Measurements from ENCODE around the gene WNT2. TPM values are rescaled to one million over a fixed set of nuclear protein-coding genes. Genes with fewer than 3 reads are reported as not detected.

WNT2 gene
- total RNA-seq, result not detected

DNA sequence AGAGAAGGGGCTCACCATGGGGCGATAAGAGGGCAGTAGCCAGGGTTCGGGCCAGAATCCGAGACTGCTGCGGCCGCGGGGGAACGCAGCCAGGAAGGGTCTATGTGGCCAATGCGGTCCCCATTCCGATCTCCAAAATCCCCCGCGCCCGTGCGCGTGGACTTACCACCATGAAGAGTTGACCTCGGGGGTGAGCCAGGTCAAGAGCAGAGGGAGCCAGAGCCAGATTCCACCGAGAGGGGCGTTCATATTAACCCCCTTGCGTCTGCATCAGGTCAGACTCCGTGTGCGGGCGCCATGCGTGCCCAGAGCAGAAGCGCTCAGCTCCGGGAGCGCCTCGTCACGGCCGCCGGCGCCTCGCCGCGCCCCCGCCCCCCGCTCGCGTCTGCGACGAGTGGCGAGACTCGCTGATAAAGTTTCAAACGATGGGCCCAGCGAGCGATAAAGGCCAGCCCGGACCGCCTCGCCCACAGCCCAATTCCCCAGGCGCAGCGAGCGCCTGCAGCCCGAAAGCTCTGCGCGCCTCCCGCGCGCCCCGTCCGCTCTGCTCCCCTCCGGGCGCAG is at the start of gene WNT2:
Gene WNT2, minus strand, starts transcription at position 318 of the 564 bp plus-strand sequence. Its CDS starts 69 bp downstream, at position 249.
- ATAC-seq (ENCODE audit: low read depth), result no peak
- Mint-ChIP-seq H3K4me1 (no peaks in the 10 kb centered on the region), H3K9me3 (no peaks in the 10 kb centered on the region), H3K27ac (peak within 1 kb of the TSS; percentile 24), H3K27me3 (peaks cover 63% of the 10 kb centered on the region), H3K4me3 (peak within 1 kb of the TSS; percentile 16), H3K36me3 (peaks cover 2% of the 10 kb centered on the region)
- DNase-seq, result no peak
- POLR2A ChIA-PET, result no interaction called here

GRCh38 chr7:117372073-117372472 is 49.2 kb upstream of the WNT2 start:
- H3K4me1 Mint-ChIP-seq, result no peaks in the 10 kb centered on the region
- DNase-seq, result no peak
- ATAC-seq (ENCODE audit: low read depth), result no peak
- H3K27me3 Mint-ChIP-seq, result no peaks in the 10 kb centered on the region
- no peak overlapping the region for H3K27ac Mint-ChIP-seq
- no peak overlapping the region for H3K4me3 Mint-ChIP-seq
- no peaks in the 10 kb centered on the region for H3K36me3 Mint-ChIP-seq
- no peaks in the 10 kb centered on the region for H3K9me3 Mint-ChIP-seq
- POLR2A ChIA-PET, result no interaction called here

DNA sequence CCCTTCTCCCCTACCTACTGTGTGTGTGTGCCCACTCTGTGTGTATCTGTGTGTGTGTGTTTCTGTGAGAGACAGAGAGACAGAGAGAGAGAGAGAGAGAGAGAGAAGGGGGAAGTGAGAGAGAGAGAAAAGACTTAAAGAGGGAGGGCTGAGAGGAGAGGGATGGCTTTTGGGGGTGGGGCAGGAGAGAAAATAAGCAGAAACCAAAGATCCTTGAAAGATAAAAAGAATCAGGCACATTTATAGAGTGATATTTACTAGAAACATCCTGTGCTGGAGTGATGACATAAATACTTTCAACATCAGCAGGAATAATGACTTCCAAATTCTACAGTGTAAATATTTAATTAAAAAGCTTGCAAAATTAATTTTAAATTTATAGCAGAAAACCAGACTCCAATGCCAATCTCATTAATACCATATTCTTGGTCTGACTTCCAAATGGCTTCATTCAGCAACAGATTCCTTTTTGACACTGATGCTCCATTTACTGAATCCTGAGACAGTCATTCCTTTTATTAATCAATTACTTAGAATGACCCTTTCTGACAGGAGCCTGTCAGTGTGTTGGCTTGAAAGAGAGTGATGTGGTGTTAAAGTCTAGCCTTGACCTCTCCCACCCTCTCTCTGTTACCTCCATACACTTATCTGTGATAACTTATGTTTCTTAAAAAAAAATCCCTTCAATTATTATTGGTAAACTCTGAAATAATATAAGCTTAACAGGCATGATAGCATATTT is 41.7 kb upstream of the WNT2 start:
- no peaks in the 10 kb centered on the region for H3K4me1 Mint-ChIP-seq
- H3K36me3 Mint-ChIP-seq, result no peaks in the 10 kb centered on the region
- POLR2A ChIA-PET, result no interaction called here
- no peaks in the 10 kb centered on the region for H3K27me3 Mint-ChIP-seq
- no peak for DNase-seq
- no peak overlapping the region for H3K27ac Mint-ChIP-seq
- no peaks in the 10 kb centered on the region for H3K9me3 Mint-ChIP-seq
- ATAC-seq (ENCODE audit: low read depth), result no peak
- H3K4me3 Mint-ChIP-seq, result no peak overlapping the region

DNA sequence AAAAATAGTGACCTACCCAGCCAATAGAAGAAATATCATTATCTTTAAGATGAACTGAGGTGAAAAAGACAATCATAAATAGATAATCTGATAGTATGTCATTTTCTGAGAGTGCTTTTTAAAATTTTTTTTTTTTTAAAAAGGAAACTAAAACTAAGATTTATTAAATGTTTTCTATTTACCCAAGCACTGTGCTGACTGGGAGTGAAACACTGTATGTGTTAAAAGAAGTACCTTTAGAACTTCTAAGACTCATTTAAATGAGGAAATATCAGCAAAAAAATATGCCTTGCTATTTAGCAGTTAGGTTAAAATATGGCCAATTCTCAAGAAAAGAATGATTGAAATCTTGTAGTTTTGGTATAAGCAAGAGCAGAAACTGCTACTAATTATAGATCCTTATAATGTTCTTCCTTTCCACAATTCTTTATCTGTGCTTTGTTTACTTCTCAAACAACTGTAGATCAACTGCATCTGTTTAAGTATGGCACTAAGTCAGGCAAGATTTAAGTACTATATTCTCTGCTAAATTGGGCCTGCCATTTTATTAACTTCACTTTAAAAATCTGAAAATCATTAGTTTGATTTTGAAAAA is 39.5 kb upstream of the WNT2 start:
- no peak for DNase-seq
- no peaks in the 10 kb centered on the region for H3K27me3 Mint-ChIP-seq
- H3K27ac Mint-ChIP-seq, result no peak overlapping the region

GRCh38 chr7:117350027-117350426 is 27.2 kb upstream of the WNT2 start:
- Mint-ChIP-seq H3K4me1 (no peaks in the 10 kb centered on the region), H3K9me3 (no peaks in the 10 kb centered on the region), H3K27me3 (no peaks in the 10 kb centered on the region), H3K27ac (no peak overlapping the region), H3K36me3 (no peaks in the 10 kb centered on the region), H3K4me3 (no peak overlapping the region)
- POLR2A ChIA-PET, result no interaction called here
- ATAC-seq (ENCODE audit: low read depth), result no peak
- DNase-seq, result no peak

More for the DNA sequence above, 39.5 kb upstream of the WNT2 start:
- Mint-ChIP-seq H3K36me3 (no peaks in the 10 kb centered on the region), H3K4me3 (no peak overlapping the region), H3K4me1 (no peaks in the 10 kb centered on the region), H3K9me3 (no peaks in the 10 kb centered on the region)
- POLR2A ChIA-PET, result no interaction called here
- no peak for ATAC-seq (ENCODE audit: low read depth)

GRCh38 chr7:117349570-117349969 is 26.7 kb upstream of the WNT2 start:
- H3K27ac Mint-ChIP-seq, result no peak overlapping the region
- H3K4me1 Mint-ChIP-seq, result no peaks in the 10 kb centered on the region
- ATAC-seq (ENCODE audit: low read depth) (no peak), DNase-seq (no peak)
- no peaks in the 10 kb centered on the region for H3K36me3 Mint-ChIP-seq
- H3K4me3 Mint-ChIP-seq, result no peak overlapping the region
- POLR2A ChIA-PET, result no interaction called here
- H3K27me3 Mint-ChIP-seq, result no peaks in the 10 kb centered on the region
- no peaks in the 10 kb centered on the region for H3K9me3 Mint-ChIP-seq

DNA sequence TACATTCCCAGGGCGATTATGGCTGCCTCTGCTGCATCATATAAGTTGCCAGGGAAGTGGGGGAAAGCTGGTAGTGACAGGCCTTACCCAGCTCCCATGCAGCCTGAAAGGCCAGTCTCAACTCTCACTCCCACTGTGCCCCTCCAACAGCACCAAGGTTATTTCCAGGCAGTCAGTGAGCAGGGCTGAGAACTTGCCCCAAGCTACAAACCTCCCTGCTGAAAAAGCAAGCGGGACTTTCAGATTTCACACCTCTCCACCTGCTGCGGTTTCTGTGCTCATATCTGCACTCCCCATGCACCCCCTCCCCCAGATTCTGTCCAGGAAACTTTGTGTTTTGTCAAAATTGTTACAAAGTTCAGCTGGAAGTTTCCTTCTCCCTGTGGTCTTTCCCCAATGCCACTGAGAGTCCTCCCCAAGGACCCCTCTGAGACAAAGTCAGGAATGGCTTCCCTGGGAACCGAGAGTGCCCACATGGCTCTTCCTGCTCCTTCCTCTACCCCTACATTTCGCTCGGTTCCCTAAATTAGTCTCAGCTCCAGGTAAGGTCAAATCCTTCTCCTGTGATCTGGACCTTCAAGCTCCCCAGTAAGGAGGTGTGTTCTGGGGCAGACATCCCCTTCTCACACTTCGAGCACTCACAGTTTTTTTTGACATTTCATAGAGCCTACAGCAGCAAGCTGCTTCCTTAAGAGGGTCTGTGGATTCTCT is 25.3 kb upstream of the WNT2 start:
- Mint-ChIP-seq H3K27ac (no peak overlapping the region), H3K4me1 (no peaks in the 10 kb centered on the region), H3K4me3 (no peak overlapping the region), H3K9me3 (no peaks in the 10 kb centered on the region), H3K27me3 (no peaks in the 10 kb centered on the region), H3K36me3 (no peaks in the 10 kb centered on the region)
- ATAC-seq (ENCODE audit: low read depth) (no peak), DNase-seq (no peak)
- POLR2A ChIA-PET, result no interaction called here

GRCh38 chr7:117347480-117347879 is 24.6 kb upstream of the WNT2 start:
- POLR2A ChIA-PET, result no interaction called here
- H3K36me3 Mint-ChIP-seq, result no peaks in the 10 kb centered on the region
- no peak for DNase-seq
- no peak overlapping the region for H3K27ac Mint-ChIP-seq
- H3K27me3 Mint-ChIP-seq, result no peaks in the 10 kb centered on the region
- ATAC-seq (ENCODE audit: low read depth), result no peak
- no peak overlapping the region for H3K4me3 Mint-ChIP-seq
- H3K4me1 Mint-ChIP-seq, result no peaks in the 10 kb centered on the region
- H3K9me3 Mint-ChIP-seq, result no peaks in the 10 kb centered on the region

DNA sequence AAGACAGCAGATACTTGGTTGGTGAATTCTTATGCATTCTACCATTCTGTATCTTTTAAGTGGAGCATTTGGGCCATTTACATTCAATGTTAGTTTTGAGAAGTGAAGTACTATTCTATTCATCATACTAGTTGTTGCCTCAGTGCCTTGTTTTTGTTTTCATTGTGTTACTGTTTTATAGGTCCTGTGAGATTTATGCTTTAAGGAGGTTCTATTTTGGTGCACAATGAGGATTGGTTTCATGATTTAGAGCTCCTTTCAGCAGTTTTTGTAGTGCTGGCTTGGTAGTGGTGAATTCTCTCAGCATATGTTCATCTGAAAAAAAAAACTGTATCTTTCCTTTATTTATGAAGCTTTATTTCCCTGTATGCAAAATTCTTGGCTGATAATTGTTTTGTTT is 23.3 kb upstream of the WNT2 start:
- H3K27me3 Mint-ChIP-seq, result no peaks in the 10 kb centered on the region
- no peak overlapping the region for H3K4me3 Mint-ChIP-seq
- H3K36me3 Mint-ChIP-seq, result no peaks in the 10 kb centered on the region
- POLR2A ChIA-PET, result no interaction called here
- DNase-seq (no peak), ATAC-seq (ENCODE audit: low read depth) (no peak)
- H3K27ac Mint-ChIP-seq, result no peak overlapping the region
- no peaks in the 10 kb centered on the region for H3K4me1 Mint-ChIP-seq
- no peaks in the 10 kb centered on the region for H3K9me3 Mint-ChIP-seq

GRCh38 chr7:117338020-117338419 is 15.2 kb upstream of the WNT2 start:
- H3K27ac Mint-ChIP-seq, result no peak overlapping the region
- no peaks in the 10 kb centered on the region for H3K36me3 Mint-ChIP-seq
- no peaks in the 10 kb centered on the region for H3K4me1 Mint-ChIP-seq
- ATAC-seq (ENCODE audit: low read depth) (no peak), DNase-seq (no peak)
- no peaks in the 10 kb centered on the region for H3K27me3 Mint-ChIP-seq
- no peaks in the 10 kb centered on the region for H3K9me3 Mint-ChIP-seq
- no peak overlapping the region for H3K4me3 Mint-ChIP-seq
- POLR2A ChIA-PET, result no interaction called here

DNA sequence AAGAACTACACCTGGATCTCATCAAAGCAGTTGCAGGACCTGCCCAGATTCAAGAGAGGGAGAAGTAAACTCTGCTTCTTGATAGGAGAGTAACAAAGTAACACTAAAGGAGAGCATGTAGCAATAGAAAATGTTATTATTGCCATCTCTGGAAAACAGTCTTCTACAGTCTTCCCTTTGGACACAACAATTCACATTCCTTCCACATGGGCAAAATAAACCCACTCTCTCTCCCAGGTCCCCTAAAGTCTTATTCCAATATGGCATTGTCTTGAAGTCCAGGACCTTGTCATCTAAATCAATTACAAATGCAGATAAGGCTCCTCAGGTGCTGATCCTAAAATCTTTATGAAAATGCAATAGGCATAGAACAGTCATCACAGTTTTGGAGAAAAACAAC is 10.3 kb upstream of the WNT2 start:
- POLR2A ChIA-PET, result no interaction called here
- Mint-ChIP-seq H3K4me3 (no peak overlapping the region), H3K27me3 (no peaks in the 10 kb centered on the region), H3K27ac (no peak overlapping the region), H3K4me1 (no peaks in the 10 kb centered on the region), H3K9me3 (no peaks in the 10 kb centered on the region), H3K36me3 (no peaks in the 10 kb centered on the region)
- DNase-seq (no peak), ATAC-seq (ENCODE audit: low read depth) (no peak)

- DNase-seq (no peak), ATAC-seq (ENCODE audit: low read depth) (no peak)
- H3K27ac Mint-ChIP-seq, result no peak overlapping the region
- POLR2A ChIA-PET, result no interaction called here
- H3K4me3 Mint-ChIP-seq, result no peak overlapping the region
- H3K9me3 Mint-ChIP-seq, result no peaks in the 10 kb centered on the region
- no peaks in the 10 kb centered on the region for H3K36me3 Mint-ChIP-seq
- H3K4me1 Mint-ChIP-seq, result no peaks in the 10 kb centered on the region
- peaks cover 4% of the 10 kb centered on the region for H3K27me3 Mint-ChIP-seq
These were observed 9.2 kb upstream of the WNT2 start for GRCh38 chr7:117332031-117332430.

DNA sequence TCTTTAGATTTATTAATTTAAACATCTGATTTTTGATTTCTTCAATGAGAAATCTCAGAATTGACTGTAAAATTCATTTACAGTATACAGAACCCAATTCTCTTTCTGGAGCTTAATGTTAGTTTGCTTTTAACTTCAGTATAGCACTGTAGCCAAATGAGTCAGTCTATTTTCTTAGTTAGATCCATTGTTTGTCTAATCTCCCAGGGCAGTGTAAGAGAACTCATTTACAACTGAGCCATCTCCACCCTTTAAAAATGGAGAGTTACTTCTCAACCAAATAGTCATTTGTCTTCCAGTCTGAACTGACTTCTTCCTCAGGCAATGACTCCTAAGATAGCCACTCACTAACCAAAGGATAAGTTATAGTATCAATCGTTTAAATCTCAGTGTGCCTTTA is 3.0 kb upstream of the WNT2 start:
- Mint-ChIP-seq H3K27me3 (peaks cover 50% of the 10 kb centered on the region), H3K27ac (no peak overlapping the region), H3K9me3 (no peaks in the 10 kb centered on the region), H3K36me3 (peaks cover 2% of the 10 kb centered on the region), H3K4me3 (no peak overlapping the region), H3K4me1 (no peaks in the 10 kb centered on the region)
- no peak for DNase-seq
- ATAC-seq (ENCODE audit: low read depth), result no peak
- POLR2A ChIA-PET, result no interaction called here

- Mint-ChIP-seq H3K27ac (no peak overlapping the region), H3K4me3 (no peak overlapping the region), H3K9me3 (no peaks in the 10 kb centered on the region), H3K27me3 (peaks cover 58% of the 10 kb centered on the region), H3K36me3 (peaks cover 2% of the 10 kb centered on the region), H3K4me1 (no peaks in the 10 kb centered on the region)
- no peak for ATAC-seq (ENCODE audit: low read depth)
- POLR2A ChIA-PET, result no interaction called here
- no peak for DNase-seq
These were observed 2.1 kb upstream of the WNT2 start for GRCh38 chr7:117324960-117325359.

Data from activated naive CD8-positive, alpha-beta T cell treated with anti-CD3 and anti-CD28 coated beads, Interleukin-2, amount 10 ng/mL, durations not matched to agents 7 days and 5 days (primary cell).